Ishikawa (cell line): ENCODE measurements around the gene OR6S1.

ENCODE experiments used
- CEBPB ChIP-seq: IDR thresholded peaks from 2 replicates; pipeline ENCODE4 v1.6.1; 2012
- EGR1 ChIP-seq: IDR thresholded peaks from 2 replicates; pipeline ENCODE4 v1.6.1; 2012
- EP300 ChIP-seq: IDR thresholded peaks from 2 replicates; pipeline ENCODE4 v1.6.1; 2012; ENCODE audit warnings: borderline replicate concordance
- FOXM1 ChIP-seq: IDR thresholded peaks from 2 replicates; pipeline ENCODE4 v1.6.1; 2012; ENCODE audit warnings: low read depth, borderline replicate concordance
- RAD21 ChIP-seq: IDR thresholded peaks from 2 replicates; pipeline ENCODE4 v1.6.1; 2012; ENCODE audit warnings: low read depth
- TAF1 ChIP-seq: IDR thresholded peaks from 2 replicates; pipeline ENCODE4 v1.6.1; 2012; ENCODE audit warnings: low read depth, mild to moderate bottlenecking
- TEAD4 ChIP-seq: IDR thresholded peaks from 2 replicates; pipeline ENCODE4 v1.6.1; 2012
- YY1 ChIP-seq: IDR thresholded peaks from 2 replicates; pipeline ENCODE4 v1.6.1; 2012; ENCODE audit warnings: low read depth
- TF ChIP-seq, protein P1 (sequence below): IDR thresholded peaks from 2 replicates; pipeline ENCODE4 v1.6.1; 2012

DNA sequence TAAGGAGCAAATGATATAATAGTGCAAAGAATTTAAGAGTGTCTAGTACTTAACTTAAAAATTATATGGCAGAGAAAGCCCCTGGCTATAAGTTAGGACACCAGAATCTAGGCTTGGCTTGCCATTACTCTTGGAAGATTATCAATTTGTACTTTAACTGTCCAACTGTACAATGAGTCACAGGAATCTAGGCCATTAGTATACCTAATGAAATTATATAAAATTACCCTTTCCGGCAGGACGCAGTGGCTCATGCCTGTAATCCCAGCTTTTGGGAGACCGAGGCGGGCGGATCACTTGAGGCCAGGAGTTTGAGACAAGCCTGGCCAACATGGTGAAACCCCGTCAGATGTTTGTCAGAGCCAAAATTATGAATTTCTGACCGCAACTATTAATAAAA is 691 bp upstream of the OR6S1 start:
- no peak for TF ChIP-seq FOXM1
- no peak for TF ChIP-seq RAD21
- no peak for TF ChIP-seq TEAD4
- TF ChIP-seq, protein P1, sequence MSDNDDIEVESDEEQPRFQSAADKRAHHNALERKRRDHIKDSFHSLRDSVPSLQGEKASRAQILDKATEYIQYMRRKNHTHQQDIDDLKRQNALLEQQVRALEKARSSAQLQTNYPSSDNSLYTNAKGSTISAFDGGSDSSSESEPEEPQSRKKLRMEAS, result no peak
- TF ChIP-seq EGR1, result no peak
- no peak for TF ChIP-seq EP300
- no peak for TF ChIP-seq CEBPB
- TF ChIP-seq YY1, result no peak
- TF ChIP-seq TAF1, result no peak
